CD14-positive monocyte (primary cell): Measurements from ENCODE around the gene ABCC4. TPM values are rescaled to one million over a fixed set of nuclear protein-coding genes. Genes with fewer than 3 reads are reported as not detected.

Experiments
- DNase-seq, 3 donors: peaks; one replicate each; pipeline ENCODE4 v3.0.0-alpha.2; 2011 to 2022
- H2AFZ ChIP-seq: 2 replicates; pipeline ENCODE4 v1.6.0; 2012; ENCODE audit warnings: mild to moderate bottlenecking, low read depth, low read length, inconsistent platforms; ENCODE audit not compliant: insufficient read depth, poor library complexity, severe bottlenecking
- H3K27ac ChIP-seq, 2 donors: 1 replicate in 1 of 2; 2 replicates in 1 of 2; pipeline ENCODE4 v1.5.1; 2012 to 2013; ENCODE audit warnings: low read length in 2 of 2, control low read depth in 1 of 2, inconsistent platforms in 1 of 2, low read depth in 1 of 2, mild to moderate bottlenecking in 1 of 2
- H3K27me3 ChIP-seq, 2 donors: one replicate each; pipeline versions ENCODE4 v1.6.0 to v1.6.1; 2011 to 2013; ENCODE audit warnings: low read length in 2 of 2; ENCODE audit not compliant: control insufficient read depth in 2 of 2, insufficient read depth in 2 of 2
- H3K36me3 ChIP-seq, 2 donors: replicated peaks in 1 of 2; 1 replicate in 1 of 2; 2 replicates in 1 of 2; pipeline versions ENCODE4 v1.5.1 to v1.6.1; 2012 to 2013; ENCODE audit warnings: low read length in 2 of 2, control low read depth in 1 of 2, inconsistent platforms in 1 of 2, mild to moderate bottlenecking in 1 of 2; ENCODE audit not compliant: insufficient read depth in 2 of 2, control insufficient read depth in 1 of 2
- H3K4me1 ChIP-seq, 2 donors: 1 replicate in 1 of 2; 2 replicates in 1 of 2; pipeline versions ENCODE4 v1.5.1 to v1.6.1; 2012 to 2013; ENCODE audit warnings: low read length in 2 of 2, control low read depth in 1 of 2, inconsistent platforms in 1 of 2, mild to moderate bottlenecking in 1 of 2, moderate library complexity in 1 of 2; ENCODE audit not compliant: insufficient read depth in 2 of 2, control insufficient read depth in 1 of 2
- H3K4me2 ChIP-seq: replicated peaks from 2 replicates; pipeline ENCODE3; 2012; ENCODE audit warnings: low read length, moderate library complexity, mild to moderate bottlenecking; ENCODE audit not compliant: poor library complexity, severe bottlenecking; ENCODE audit errors: extremely low read depth
- H3K4me3 ChIP-seq, 3 experiments: fragments of 200-600 bp in 1 of 3; sonication (generic) in 1 of 3; replicated peaks in 1 of 3; 1 replicate in 2 of 3; 2 replicates in 1 of 3; pipeline ENCODE4 v1.5.1; 2011 to 2013; ENCODE audit warnings: low read length in 3 of 3, mild to moderate bottlenecking in 3 of 3, control low read depth in 2 of 3, low read depth in 2 of 3, inconsistent platforms in 1 of 3, moderate library complexity in 1 of 3
- H3K79me2 ChIP-seq: 2 replicates; pipeline ENCODE4 v1.6.0; 2012; ENCODE audit warnings: mild to moderate bottlenecking, control low read depth, inconsistent platforms, low read length, moderate library complexity; ENCODE audit not compliant: insufficient read depth
- H3K9ac ChIP-seq: 2 replicates; pipeline ENCODE4 v1.6.0; 2017; ENCODE audit warnings: low read length, mild to moderate bottlenecking; ENCODE audit not compliant: insufficient read depth, poor library complexity, severe bottlenecking
- H3K9me3 ChIP-seq, 2 donors: replicated peaks in 1 of 2; 1 replicate in 1 of 2; 2 replicates in 1 of 2; pipeline versions ENCODE4 v1.5.1 to v1.6.1; 2012 to 2013; ENCODE audit warnings: low read length in 2 of 2, control low read depth in 1 of 2; ENCODE audit not compliant: control insufficient read depth in 1 of 2, insufficient read depth in 1 of 2
- H4K20me1 ChIP-seq: 2 replicates; pipeline ENCODE4 v1.6.0; 2012; ENCODE audit warnings: mild to moderate bottlenecking, low read length, control low read depth, moderate library complexity; ENCODE audit not compliant: insufficient read depth
- H3K27ac Mint-ChIP-seq, 7 donors: one replicate each; pipeline ENCODE4 v1.8.0; 2020; ENCODE audit warnings: mild to moderate bottlenecking in 7 of 7, mixed read lengths in 7 of 7, moderate library complexity in 6 of 7, inconsistent platforms in 2 of 7
- H3K27me3 Mint-ChIP-seq, 3 donors: one replicate each; pipeline ENCODE4 v1.8.0; 2021 to 2022; ENCODE audit warnings: low read depth in 3 of 3, mild to moderate bottlenecking in 3 of 3, mixed read lengths in 3 of 3, moderate library complexity in 3 of 3, inconsistent platforms in 1 of 3
- H3K36me3 Mint-ChIP-seq, 2 donors: one replicate each; pipeline ENCODE4 v1.8.0; 2020; ENCODE audit warnings: mixed read lengths in 2 of 2, inconsistent platforms in 1 of 2, mild to moderate bottlenecking in 1 of 2
- H3K4me1 Mint-ChIP-seq: one replicate; pipeline ENCODE4 v1.8.0; 2020; ENCODE audit warnings: mild to moderate bottlenecking, mixed read lengths
- H3K4me3 Mint-ChIP-seq, 2 donors: one replicate each; pipeline ENCODE4 v1.8.0; 2020; ENCODE audit warnings: mild to moderate bottlenecking in 2 of 2, mixed read lengths in 2 of 2, moderate library complexity in 1 of 2
- H3K9me3 Mint-ChIP-seq, 7 donors: one replicate each; pipeline ENCODE4 v1.8.0; 2020 to 2022; ENCODE audit warnings: mixed read lengths in 7 of 7, mild to moderate bottlenecking in 6 of 7, moderate library complexity in 6 of 7, inconsistent platforms in 2 of 7
- WGBS: methylation state at CpG from one replicate; pipeline ENCODE4 v1.1.5; 2013; ENCODE audit warnings: missing lambda C conversion rate; ENCODE audit not compliant: insufficient coverage; 5-methylcytosine and 5-hydroxymethylcytosine counted together
- intact Hi-C, 2 donors: fragments of 100-400 bp; cut with micrococcal nuclease; formaldehyde crosslinking; loops; one replicate each; pipeline versions ENCODE4 v1.15.0 to v1.15.1; 2023
- polyA plus RNA-seq, 3 donors: library from polyadenylated mRNA; depleted of rRNA in 1 of 3; unstranded in 2 of 3; stranded (reverse) in 1 of 3; fragments of 300-500 nt in 2 of 3; fragments of >200 nt in 1 of 3; fragmentation: Illumina TruSeq in 2 of 3; gene quantifications; 1 replicate in 2 of 3; 2 replicates in 1 of 3; pipeline ENCODE4 v1.2.3, GENCODE V29; 2012 to 2021
- TF ChIP-seq, protein P1 (sequence below): fragments of 200-600 bp; IDR thresholded peaks from one replicate; pipeline ENCODE4 v1.8.0; 2022; ENCODE audit warnings: antibody characterized with exemption, mild to moderate bottlenecking

The ABCC4 gene
- polyA plus RNA-seq, 3 donors = 0.96 to 2.5 (median 1.7) TPM

DNA sequence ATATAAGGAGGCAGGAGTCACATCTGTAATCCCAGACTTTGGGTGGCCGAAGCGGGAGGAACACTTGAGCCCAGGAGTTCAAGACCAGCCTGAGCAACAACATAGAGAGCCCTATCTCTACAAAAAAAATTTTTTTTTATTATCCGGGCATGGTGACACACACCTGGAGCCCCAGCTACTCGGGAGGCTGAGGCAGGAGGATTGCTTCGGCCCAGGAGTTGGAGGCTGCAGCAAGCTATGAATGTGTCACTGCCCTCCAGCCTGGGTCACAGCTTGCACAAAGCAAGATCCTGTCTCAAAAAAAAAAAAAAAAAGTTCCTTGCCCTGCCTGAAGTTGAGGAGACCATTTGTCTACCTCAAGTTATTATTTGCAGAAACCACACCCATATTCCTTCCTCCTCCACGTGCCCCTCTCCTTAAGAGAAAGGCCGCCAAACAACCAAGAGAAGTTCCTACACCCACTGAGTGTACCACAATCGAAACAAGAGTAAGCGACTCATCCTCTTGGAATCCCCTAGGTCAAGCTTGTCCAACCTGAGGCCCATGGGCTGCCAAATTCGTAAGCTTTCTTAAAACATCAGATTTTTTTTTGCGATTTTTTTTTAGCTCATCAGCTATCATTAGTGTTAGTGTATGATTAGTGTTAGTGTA is 2.2 kb downstream of the ABCC4 start:
- H3K4me2 ChIP-seq = no peak overlapping the region
- no peak overlapping the region for H3K4me3 Mint-ChIP-seq
- H3K4me3 ChIP-seq = no peak overlapping the region
- H3K27ac Mint-ChIP-seq = no peak overlapping the region
- H2AFZ ChIP-seq = no peak overlapping the region
- WGBS = 76% methylated on average over 5 of the region's 11 CpGs
- peaks cover 0 to 4% (median 0%) of the 10 kb centered on the region in 7 donors for H3K9me3 Mint-ChIP-seq
- peaks cover 23% of the 10 kb centered on the region for H3K4me1 Mint-ChIP-seq
- H3K9ac ChIP-seq = no peak overlapping the region
- H3K27ac ChIP-seq = no peak overlapping the region
- peaks cover 14 to 22% of the 10 kb centered on the region in 2 donors for H3K4me1 ChIP-seq
- H3K9me3 ChIP-seq = no peaks in the 10 kb centered on the region
- no peaks in the 10 kb centered on the region for H3K79me2 ChIP-seq
- TF ChIP-seq, protein P1, sequence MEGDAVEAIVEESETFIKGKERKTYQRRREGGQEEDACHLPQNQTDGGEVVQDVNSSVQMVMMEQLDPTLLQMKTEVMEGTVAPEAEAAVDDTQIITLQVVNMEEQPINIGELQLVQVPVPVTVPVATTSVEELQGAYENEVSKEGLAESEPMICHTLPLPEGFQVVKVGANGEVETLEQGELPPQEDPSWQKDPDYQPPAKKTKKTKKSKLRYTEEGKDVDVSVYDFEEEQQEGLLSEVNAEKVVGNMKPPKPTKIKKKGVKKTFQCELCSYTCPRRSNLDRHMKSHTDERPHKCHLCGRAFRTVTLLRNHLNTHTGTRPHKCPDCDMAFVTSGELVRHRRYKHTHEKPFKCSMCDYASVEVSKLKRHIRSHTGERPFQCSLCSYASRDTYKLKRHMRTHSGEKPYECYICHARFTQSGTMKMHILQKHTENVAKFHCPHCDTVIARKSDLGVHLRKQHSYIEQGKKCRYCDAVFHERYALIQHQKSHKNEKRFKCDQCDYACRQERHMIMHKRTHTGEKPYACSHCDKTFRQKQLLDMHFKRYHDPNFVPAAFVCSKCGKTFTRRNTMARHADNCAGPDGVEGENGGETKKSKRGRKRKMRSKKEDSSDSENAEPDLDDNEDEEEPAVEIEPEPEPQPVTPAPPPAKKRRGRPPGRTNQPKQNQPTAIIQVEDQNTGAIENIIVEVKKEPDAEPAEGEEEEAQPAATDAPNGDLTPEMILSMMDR = no peak
- peaks cover 10 to 20% (median 10%) of the 10 kb centered on the region in 3 donors for H3K27me3 Mint-ChIP-seq
- DNase-seq = no peak
- peaks cover 0 to 12% of the 10 kb centered on the region in 2 donors for H3K27me3 ChIP-seq
- no peaks in the 10 kb centered on the region for H4K20me1 ChIP-seq
- intact Hi-C loops = no loop called here
- no peaks in the 10 kb centered on the region for H3K36me3 ChIP-seq
- H3K36me3 Mint-ChIP-seq = no peaks in the 10 kb centered on the region

DNA sequence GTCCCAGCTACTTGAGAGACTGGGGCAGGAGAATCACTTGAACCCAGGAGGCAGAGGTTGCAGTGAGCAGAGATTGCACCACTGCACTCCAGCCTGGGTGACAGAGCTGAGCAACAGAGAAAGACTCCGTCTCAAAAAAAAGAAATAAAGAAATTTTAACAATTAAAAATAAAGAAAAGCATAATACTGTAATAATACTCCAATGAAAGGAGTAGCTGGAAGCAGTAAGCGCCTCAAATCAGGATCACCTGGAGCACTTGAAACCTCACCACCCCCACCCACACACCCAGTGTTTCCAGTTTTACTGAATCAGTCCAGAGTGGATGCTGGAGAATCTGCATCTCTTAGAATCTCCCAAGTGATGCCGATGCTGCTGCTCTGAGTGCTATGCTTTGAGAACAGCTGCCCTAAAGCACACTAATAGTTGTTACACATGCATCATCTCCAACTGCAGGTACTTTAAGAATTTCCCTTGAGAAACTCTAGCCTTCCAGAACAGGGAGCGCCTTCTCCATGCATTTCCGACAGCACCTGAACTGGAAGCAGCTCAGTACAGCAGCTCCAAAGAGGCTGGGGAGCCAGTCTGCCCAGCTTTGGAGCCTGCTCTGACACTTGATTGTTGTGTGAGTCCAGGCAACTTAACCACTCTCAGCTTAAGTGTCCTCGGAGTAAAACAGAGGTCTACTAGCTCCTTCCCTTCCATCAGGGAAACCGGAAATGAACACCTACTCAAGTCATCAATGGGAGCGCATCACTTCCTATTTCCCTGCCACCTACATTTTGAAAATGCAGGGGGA is 2.9 kb downstream of the ABCC4 start:
- no peak overlapping the region for H3K4me3 ChIP-seq
- no peak overlapping the region for H3K27ac ChIP-seq
- H3K9ac ChIP-seq = no peak overlapping the region
- no peaks in the 10 kb centered on the region for H3K79me2 ChIP-seq
- Mint-ChIP-seq H3K27me3 (peaks cover 10 to 18% (median 10%) of the 10 kb centered on the region in 3 donors), H3K4me3 (no peak overlapping the region), H3K4me1 (peaks cover 23% of the 10 kb centered on the region), H3K9me3 (peaks cover 0 to 4% (median 0%) of the 10 kb centered on the region in 7 donors), H3K36me3 (no peaks in the 10 kb centered on the region), H3K27ac (no peak overlapping the region)
- DNase-seq = no peak
- peaks cover 0 to 12% of the 10 kb centered on the region in 2 donors for H3K27me3 ChIP-seq
- no peak overlapping the region for H2AFZ ChIP-seq
- TF ChIP-seq, protein P1 = no peak
- no peaks in the 10 kb centered on the region for H4K20me1 ChIP-seq
- 97% methylated on average over 3 of the region's 8 CpGs for WGBS
- no peaks in the 10 kb centered on the region for H3K9me3 ChIP-seq
- no peak overlapping the region for H3K4me2 ChIP-seq
- H3K36me3 ChIP-seq = no peaks in the 10 kb centered on the region
- peaks cover 14 to 22% of the 10 kb centered on the region in 2 donors for H3K4me1 ChIP-seq
- intact Hi-C loops = no loop called here
